ENCODE data around the gene OR2H2.

GRCh38 chr6:29633534-29633905 is 48.6 kb downstream of the OR2H2 start:
- TF ChIP-seq CTCF (IDR thresholded peaks at IDR 0.05) (no peak), POLR2A (IDR thresholded peaks at IDR 0.05) (no peak)

Measured in uterus (tissue), 2 donors.